A204.1 (cell line): ENCODE data around the gene ARAP3.

ENCODE experiments used
- FAIRE-seq: peaks from 2 replicates; lab custom pipeline; 2012; peaks lifted over from hg19 to GRCh38; lab: Jason Lieb, UNC

The ARAP3 gene

DNA sequence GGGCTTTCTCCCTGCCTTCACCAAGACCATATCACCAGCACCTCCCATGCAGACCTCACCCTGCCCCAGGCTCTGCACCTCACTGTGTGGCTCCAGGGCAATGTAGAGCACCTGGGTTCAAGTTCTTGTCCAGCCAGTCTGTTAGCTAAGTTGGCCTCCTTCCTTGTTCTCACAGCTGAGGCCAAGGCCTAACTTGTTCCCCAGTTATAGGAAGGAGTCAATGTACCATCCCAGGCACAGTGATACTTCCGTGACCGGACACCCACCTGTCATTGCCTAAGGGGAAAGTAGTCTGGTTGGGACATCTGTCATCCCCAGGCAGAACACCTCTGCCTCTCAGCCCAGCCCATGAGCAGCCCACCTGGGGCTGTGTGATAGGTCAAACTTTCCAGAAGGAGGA lies 14.4 kb upstream of the ARAP3 start:
- FAIRE-seq: no peak

GRCh38 chr5:141695627-141696215 lies 13.7 kb upstream of the ARAP3 start:
- no peak for FAIRE-seq

DNA sequence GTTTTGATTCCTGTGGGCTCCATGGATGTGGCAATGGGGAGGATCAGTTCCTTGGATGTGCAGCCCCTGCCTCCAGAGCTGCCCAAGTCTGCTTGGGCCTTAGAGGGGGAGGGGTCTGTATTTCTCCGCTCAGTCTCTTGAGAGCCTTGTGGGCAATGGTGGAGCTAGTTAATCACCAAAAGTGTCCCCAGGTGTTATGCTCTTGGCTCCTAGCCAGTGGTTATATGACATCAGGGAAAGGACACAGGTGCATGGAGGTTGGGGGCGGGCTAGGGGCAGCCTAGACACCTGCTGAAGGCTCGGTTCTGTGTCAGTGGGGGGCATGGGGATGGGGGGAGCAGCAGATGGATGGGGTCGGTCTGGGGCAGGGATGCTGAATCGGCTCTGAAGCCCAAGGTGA lies 12.4 kb upstream of the ARAP3 start:
- FAIRE-seq: no peak

DNA sequence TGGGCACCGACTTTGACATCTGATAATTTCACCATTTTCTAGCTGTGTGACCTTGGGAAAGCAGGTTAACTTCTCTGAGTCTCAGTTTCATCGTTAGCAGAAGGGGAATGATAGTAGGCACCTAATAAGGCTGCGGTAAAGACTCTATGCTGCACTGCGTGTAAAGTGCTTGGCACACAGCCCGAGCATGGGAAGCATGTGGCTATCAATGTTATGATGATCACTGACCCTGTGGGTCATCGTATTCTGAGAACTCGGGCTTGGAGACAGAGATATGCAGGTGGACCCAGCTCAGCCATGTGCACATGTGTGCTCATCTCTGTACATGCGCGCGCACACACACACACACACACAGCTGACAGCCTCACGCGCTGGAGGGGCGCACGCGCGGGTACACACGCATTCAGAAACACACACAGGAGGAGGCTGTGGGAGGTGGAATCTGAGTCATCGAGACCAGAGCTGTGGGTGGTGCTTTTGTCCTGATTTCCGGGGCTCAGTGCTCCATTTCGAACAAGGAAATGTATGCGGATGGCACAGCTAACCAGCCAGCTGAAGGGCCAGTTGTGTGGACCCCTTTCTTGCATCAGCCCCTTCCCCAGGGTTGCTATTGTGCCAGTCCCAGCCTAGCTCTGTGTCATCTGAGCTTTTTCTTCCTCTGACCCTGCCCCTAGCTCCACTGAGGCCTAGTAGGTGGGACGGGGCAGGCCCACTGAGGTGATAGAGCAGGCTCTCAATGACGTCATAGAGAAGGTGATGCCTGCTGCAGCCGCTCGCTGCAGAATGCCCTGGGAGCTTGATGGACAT lies 11.1 kb upstream of the ARAP3 start:
- no peak for FAIRE-seq

DNA sequence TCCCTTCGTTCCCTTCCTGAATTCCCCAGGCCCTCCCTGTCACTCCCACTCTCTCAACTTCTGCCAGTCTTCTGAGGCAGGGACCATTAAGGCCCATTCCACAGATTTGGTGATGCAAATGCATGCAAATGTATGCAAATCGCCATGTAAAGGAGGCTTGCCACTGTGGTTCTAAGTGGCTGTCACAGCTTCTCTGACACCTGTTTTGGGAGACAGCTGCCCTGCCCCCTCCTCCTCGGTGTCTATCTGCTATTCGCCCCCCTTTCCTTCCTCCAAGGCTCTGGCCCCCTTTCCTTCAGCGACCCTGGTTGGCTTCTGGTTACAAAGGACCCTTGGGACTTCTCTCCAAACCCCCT lies 10.5 kb upstream of the ARAP3 start:
- FAIRE-seq: no peak

GRCh38 chr5:141691867-141692532 lies 10.0 kb upstream of the ARAP3 start:
- no peak for FAIRE-seq

DNA sequence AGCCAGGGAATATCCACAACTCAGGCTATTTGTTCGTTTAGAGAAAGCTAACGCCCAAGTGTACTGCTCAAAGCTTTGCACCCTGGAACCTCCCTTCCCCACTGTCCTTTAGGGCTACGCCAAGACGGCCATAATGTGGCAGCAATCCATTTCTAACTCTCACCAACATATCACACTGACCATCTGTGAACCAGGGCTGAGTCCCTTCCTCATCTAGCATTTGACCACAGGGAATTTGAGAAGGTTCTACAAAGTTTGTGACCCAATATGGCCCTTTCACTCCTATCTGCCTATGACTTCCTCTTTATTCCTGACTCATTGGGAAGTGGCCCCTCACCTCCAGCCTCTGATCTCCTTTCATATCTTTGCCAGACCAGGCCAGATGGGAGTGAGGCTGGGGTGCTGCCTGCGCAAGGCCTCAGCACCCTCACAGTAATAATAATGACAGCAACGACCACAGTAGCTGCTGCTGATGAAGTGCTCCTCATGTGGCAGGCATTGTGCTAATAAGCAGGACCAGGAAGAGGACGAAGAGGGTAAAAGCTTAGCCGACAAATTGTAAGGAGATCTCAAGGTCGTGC lies 9.3 kb upstream of the ARAP3 start:
- no peak for FAIRE-seq

DNA sequence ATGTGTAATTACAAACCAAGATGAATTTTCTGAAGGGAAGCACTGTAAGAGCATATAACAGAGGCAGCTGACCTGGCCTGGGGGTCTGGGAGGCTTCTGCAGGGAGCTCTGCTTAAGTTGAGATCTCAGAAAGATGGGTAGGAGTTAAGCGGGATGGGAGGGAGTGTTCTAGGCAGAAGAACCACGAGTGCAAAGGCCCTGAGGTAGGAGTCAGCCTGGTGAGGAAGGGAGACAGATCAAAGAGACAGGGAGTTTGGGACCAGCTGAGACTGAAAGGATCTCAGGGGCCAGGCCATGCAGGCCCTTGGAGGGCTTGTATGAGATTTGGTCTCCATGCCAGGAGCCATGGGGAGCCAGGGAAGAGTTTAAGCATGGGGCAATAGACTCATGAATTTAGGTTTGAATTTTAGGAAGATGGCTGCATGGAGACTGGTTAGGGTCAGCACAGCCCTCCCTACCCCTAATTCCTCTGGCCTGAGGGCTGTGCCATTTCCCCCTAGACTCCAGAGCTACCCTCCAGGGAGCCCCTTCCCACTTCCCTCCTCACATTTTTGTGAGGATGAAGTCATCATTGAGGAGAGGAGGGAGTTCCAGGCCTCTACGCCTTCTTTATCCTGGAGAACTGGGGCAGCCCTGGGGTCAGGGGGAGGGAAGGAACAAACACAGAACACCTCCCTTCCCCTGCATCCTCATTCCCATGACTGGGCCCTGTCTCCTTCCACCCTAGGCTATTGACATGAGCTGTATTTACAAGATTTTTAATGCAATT lies 4.8 kb upstream of the ARAP3 start:
- no peak for FAIRE-seq

GRCh38 chr5:141685591-141685990 lies 3.6 kb upstream of the ARAP3 start:
- FAIRE-seq: no peak

DNA sequence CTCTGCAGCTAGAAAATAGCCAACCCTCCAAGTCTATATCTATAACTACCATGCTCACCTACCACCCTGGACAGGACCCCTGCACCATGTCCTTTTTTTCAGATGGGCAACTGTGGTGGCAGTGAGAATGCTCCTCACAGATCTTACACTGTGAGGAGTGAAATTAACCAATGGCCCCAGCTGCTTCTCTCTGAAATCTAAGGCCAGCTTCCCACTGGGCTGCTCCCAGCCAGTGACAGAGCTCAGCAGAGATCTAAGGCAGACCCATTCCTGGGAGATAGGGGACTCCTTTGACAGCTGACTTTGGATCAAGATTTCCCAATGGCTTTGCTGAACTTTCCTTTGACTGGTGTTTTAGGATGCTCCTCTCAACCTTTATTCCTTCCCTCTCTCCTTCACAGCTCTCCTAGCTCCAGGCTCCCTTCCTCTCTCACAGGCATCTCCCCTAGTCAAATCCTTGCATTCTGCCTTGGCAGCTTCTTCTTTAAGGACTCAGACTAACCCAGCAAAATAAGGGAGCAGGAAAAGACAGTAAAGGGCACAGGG lies 1.6 kb upstream of the ARAP3 start:
- FAIRE-seq: no peak

- FAIRE-seq: no peak
Observed at GRCh38 chr5:141681295-141681694, 735 bp downstream of the ARAP3 start.

DNA sequence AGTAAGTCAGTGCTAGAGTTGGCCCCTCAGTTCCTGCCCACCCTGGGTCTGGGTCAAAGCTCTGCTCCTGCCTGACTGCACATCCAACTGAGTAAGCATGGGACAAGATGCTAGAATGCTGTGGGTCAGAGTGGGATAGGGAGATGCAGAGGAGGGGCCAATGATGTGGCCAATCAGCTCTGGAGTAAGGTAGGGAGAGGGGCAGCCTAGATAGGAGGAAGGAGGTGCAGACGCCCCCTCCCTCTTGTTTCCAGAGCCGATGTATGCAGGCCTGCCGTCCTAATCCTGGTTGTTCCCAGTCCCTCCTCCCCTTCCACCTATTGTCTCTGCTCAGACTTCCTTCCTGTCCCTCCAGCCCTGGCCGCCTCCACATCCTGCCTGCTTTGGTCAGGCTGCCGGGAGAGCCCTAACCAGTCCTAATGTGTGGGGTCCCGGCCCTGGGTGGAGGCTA lies 1.3 kb downstream of the ARAP3 start:
- no peak for FAIRE-seq

- no peak for FAIRE-seq
Observed at GRCh38 chr5:141680178-141680577, 1.9 kb downstream of the ARAP3 start.

- no peak for FAIRE-seq
Observed at GRCh38 chr5:141677415-141677814, 4.6 kb downstream of the ARAP3 start.

- no peak for FAIRE-seq
Observed at GRCh38 chr5:141675672-141676071, 6.4 kb downstream of the ARAP3 start.

DNA sequence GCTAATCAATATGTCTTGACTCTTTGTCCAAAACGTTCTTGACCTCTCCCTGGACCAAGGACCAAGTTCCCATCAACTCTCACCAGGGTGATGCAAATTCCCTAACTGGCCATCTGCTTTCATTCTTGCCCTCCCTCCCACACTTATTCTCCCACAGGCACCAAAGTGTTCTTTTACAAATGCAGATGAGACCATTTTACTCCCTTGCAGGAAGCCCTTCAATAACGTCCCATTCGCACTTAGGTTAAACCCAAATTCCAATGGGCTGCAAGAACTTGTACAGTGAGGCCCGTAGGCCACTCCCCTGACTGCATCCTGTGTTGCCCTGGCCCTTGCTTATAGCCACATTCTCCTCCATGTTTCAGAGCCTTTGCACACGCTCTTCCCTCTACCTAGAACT lies 7.3 kb downstream of the ARAP3 start:
- FAIRE-seq: no peak

GRCh38 chr5:141672841-141673813 lies 8.9 kb downstream of the ARAP3 start:
- no peak for FAIRE-seq

- FAIRE-seq: no peak
Observed at GRCh38 chr5:141672071-141672840, 9.8 kb downstream of the ARAP3 start.

- no peak for FAIRE-seq
Observed at GRCh38 chr5:141669520-141669919, 12.5 kb downstream of the ARAP3 start.

- no peak for FAIRE-seq
Observed at GRCh38 chr5:141668601-141669265, 13.3 kb downstream of the ARAP3 start.
